Urinary bladder (tissue), 4 donors: ENCODE data around the gene SEPTIN8. TPM values are rescaled to one million over a fixed set of nuclear protein-coding genes. Genes with fewer than 3 reads are reported as not detected.

Experiments
- DNase-seq: peaks from one replicate; pipeline ENCODE4 v3.0.0-alpha.2; 2015; ENCODE audit errors: extremely low spot score
- H3K27ac ChIP-seq: one replicate; pipeline ENCODE4 v1.5.1; 2013; ENCODE audit warnings: low read depth, mild to moderate bottlenecking, moderate library complexity
- H3K36me3 ChIP-seq: one replicate; pipeline ENCODE4 v1.6.1; 2013; ENCODE audit warnings: mild to moderate bottlenecking, moderate library complexity; ENCODE audit not compliant: insufficient read depth
- H3K4me1 ChIP-seq: one replicate; pipeline ENCODE4 v1.6.1; 2013; ENCODE audit warnings: mild to moderate bottlenecking, moderate library complexity; ENCODE audit not compliant: insufficient read depth
- H3K4me3 ChIP-seq: one replicate; pipeline ENCODE4 v1.5.1; 2013; ENCODE audit warnings: low read depth, low read length
- WGBS: extraction: QIAGEN DNeasy Blood & Tissue Kit; methylation state at CpG from one replicate; pipeline ENCODE4 v1.1.7; 2013; 5-methylcytosine and 5-hydroxymethylcytosine counted together
- polyA plus RNA-seq: library from polyadenylated mRNA; stranded (reverse); fragments of 200-250 nt; gene quantifications from one replicate; pipeline ENCODE4 v1.2.3, GENCODE V29; 2013
- total RNA-seq: library from RNA; depleted of rRNA; stranded (reverse); fragments of >200 nt; gene quantifications from one replicate; pipeline ENCODE4 v1.2.3, GENCODE V29; 2014
- donor health status: healthy with polysubstance abuse.
- donor health status: healthy.

The SEPTIN8 gene
- total and polyA plus RNA-seq, 2 donors, result 28.3 to 64.8 TPM

DNA sequence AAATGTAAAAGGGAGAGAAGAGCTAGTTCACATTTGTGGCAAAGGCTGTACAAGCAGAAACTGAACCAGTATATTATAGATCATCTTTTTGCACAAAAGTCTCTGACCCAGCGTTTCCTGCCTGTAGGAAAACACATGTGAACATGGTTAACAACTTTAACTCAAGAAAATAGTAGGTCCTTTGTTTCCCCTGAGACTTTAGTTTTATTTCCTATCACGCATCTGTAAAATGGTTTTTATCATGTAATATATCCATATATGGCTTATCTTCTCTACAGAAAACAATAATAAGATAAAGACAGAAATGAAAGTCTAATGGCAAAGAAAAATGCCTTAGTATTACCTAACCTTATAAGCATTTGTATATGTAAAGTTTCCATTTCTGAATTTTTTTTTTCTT, 42.4 kb downstream of the SEPTIN8 start:
- H3K4me3 ChIP-seq, result no peak overlapping the region
- 77% methylated on average over 2 of the region's 2 CpGs for WGBS
- H3K27ac ChIP-seq, result no peak overlapping the region
- no peaks in the 10 kb centered on the region for H3K4me1 ChIP-seq
- DNase-seq, result no peak
- no peaks in the 10 kb centered on the region for H3K36me3 ChIP-seq

DNA sequence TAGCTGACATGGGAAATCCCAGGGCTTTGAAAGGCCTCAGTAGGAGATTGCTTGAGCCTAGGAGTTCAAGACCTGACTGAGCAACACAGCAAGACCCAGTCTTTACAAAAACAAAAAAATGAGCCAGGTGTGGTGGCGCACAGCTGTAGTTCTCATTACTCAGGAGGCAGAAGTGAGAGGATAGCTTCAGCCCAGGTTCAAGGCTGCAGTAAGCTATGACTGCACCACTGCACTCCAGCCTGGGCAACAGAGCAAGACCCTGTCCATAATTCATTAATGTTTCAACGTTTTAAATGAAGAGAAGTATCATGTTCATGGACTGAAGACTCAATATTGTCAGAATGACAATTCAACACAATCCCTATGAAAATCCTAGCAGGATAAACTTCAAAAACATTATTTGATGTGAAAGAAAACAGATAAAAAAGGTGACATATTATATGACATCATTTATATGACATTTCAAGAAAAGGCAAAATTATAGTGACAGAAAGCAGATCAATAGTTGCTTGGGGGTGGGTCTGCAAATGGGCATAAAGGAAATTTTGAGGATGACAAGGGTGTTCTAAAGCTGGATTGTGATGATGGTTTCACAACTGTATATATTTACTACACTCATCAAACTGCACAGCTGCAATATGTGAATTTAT, 43.4 kb downstream of the SEPTIN8 start:
- Histone ChIP-seq H3K4me3 (no peak overlapping the region), H3K36me3 (no peaks in the 10 kb centered on the region), H3K4me1 (no peaks in the 10 kb centered on the region), H3K27ac (no peak overlapping the region)
- 87% methylated on average over 2 of the region's 2 CpGs for WGBS
- DNase-seq, result no peak

- DNase-seq, result no peak
- Histone ChIP-seq H3K36me3 (no peaks in the 10 kb centered on the region), H3K4me1 (no peaks in the 10 kb centered on the region), H3K4me3 (no peak overlapping the region), H3K27ac (no peak overlapping the region)
- WGBS, result 96% methylated on average over 10 of the region's 10 CpGs
Observed at GRCh38 chr5:132729896-132730295, 47.1 kb downstream of the SEPTIN8 start.

DNA sequence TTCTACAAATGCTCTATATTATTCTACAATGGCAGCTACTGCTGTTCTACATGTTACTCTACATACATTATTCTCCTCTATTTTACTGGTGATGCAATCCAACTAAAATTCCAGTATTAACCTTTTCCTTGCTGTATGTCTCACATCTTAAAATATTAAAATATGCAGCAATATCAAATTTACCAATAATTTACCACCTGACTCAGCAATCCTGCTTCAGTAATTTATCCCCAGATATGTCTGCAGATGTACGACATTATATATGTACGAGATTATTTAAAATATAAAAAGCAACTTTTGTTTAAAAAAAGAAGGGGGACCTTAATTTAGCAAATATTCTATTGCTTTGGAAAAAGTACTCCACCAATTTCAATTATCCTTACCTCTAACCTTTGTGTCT, 51.3 kb downstream of the SEPTIN8 start:
- Histone ChIP-seq H3K27ac (no peak overlapping the region), H3K36me3 (no peaks in the 10 kb centered on the region), H3K4me3 (no peak overlapping the region), H3K4me1 (no peaks in the 10 kb centered on the region)
- 96% methylated on average over 2 of the region's 2 CpGs for WGBS
- DNase-seq, result no peak

GRCh38 chr5:132718544-132719312, 58.3 kb downstream of the SEPTIN8 start:
- WGBS, result 93% methylated on average over 5 of the region's 5 CpGs

DNA sequence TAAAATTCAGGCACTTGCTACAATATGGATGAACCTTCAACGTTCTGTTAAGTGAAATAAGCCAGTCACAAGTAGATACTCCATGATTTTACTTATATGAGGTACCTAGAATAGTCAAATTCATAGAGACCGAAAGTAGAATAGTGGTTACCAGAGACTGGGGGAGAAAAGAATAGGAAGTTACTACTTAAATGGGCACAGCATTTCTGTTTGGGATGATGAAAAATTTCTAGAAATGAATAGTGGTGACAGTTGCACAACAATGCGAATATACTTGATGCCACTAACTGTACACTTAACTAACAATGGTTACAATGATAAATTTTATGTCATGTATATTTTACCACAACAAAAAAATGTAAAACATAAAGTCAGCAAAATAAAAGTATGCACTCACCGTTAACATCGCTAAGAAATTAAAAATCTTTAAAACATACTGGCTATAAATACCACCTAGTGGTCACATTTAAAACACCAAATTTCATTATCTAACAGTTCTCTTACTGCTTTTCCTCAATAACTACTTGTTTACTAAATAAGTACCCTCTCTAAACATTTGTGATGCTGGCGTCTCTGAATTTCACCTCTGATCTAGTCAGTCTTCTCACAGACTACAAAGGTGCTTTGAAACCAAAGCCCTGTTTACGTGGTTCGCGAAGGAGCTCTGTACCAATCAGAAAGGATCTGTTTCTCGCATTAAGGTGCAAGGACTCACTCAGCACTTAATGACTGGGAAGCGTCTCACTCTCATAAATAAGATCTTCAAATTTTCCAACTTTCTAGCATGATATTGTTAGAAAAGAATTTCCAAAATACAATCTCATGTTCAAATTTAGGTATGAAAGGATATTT, 62.4 kb downstream of the SEPTIN8 start:
- no peak overlapping the region for H3K4me3 ChIP-seq
- H3K27ac ChIP-seq, result no peak overlapping the region
- DNase-seq, result no peak
- 61% methylated on average over 11 of the region's 11 CpGs for WGBS
- no peaks in the 10 kb centered on the region for H3K4me1 ChIP-seq
- H3K36me3 ChIP-seq, result no peaks in the 10 kb centered on the region

More at GRCh38 chr5:132718544-132719312, 58.3 kb downstream of the SEPTIN8 start:
- no peak overlapping the region for H3K4me3 ChIP-seq
- no peak overlapping the region for H3K27ac ChIP-seq
- no peaks in the 10 kb centered on the region for H3K36me3 ChIP-seq
- no peak for DNase-seq
- H3K4me1 ChIP-seq, result no peaks in the 10 kb centered on the region

GRCh38 chr5:132708645-132709044, 68.4 kb downstream of the SEPTIN8 start:
- no peak overlapping the region for H3K4me3 ChIP-seq
- H3K27ac ChIP-seq, result no peak overlapping the region
- H3K36me3 ChIP-seq, result no peaks in the 10 kb centered on the region
- DNase-seq, result no peak
- no peaks in the 10 kb centered on the region for H3K4me1 ChIP-seq

GRCh38 chr5:132704875-132705274, 72.2 kb downstream of the SEPTIN8 start:
- no peak overlapping the region for H3K4me3 ChIP-seq
- 96% methylated on average over 1 of the region's 1 CpG for WGBS
- no peak overlapping the region for H3K27ac ChIP-seq
- no peaks in the 10 kb centered on the region for H3K4me1 ChIP-seq
- DNase-seq, result no peak
- peaks cover 1% of the 10 kb centered on the region for H3K36me3 ChIP-seq

Other genes with a start within 250 kb of the SEPTIN8 start
- gene IL5, start 233.7 kb downstream of the SEPTIN8 start, total RNA-seq, result not detected
- not detected for gene IL5, start 233.7 kb downstream of the SEPTIN8 start, polyA plus RNA-seq
- 75.0 TPM for gene RAD50, start 220.3 kb downstream of the SEPTIN8 start, total RNA-seq
- 13.4 TPM for gene RAD50, start 220.3 kb downstream of the SEPTIN8 start, polyA plus RNA-seq
- not detected for gene IL13, start 119.1 kb downstream of the SEPTIN8 start, total RNA-seq
- gene IL13, start 119.1 kb downstream of the SEPTIN8 start, polyA plus RNA-seq, result not detected
- not detected for gene IL4, start 103.2 kb downstream of the SEPTIN8 start, total RNA-seq
- gene IL4, start 103.2 kb downstream of the SEPTIN8 start, polyA plus RNA-seq, result not detected
- gene KIF3A, start 39.7 kb downstream of the SEPTIN8 start, total RNA-seq, result 17.6 TPM
- 3.4 TPM for gene KIF3A, start 39.7 kb downstream of the SEPTIN8 start, polyA plus RNA-seq
- gene CCNI2, start 29.8 kb downstream of the SEPTIN8 start, total RNA-seq, result 1.9 TPM
- gene CCNI2, start 29.8 kb downstream of the SEPTIN8 start, polyA plus RNA-seq, result 1.4 TPM
- 0.48 TPM for gene SOWAHA, start 36.1 kb upstream of the SEPTIN8 start, total RNA-seq
- 0.65 TPM for gene SOWAHA, start 36.1 kb upstream of the SEPTIN8 start, polyA plus RNA-seq
- gene SHROOM1, start 53.4 kb upstream of the SEPTIN8 start, total RNA-seq, result 7.2 TPM
- 48.3 TPM for gene SHROOM1, start 53.4 kb upstream of the SEPTIN8 start, polyA plus RNA-seq
- 0.26 TPM for gene GDF9, start 89.2 kb upstream of the SEPTIN8 start, total RNA-seq
- gene GDF9, start 89.2 kb upstream of the SEPTIN8 start, polyA plus RNA-seq, result 0.65 TPM
- gene UQCRQ, start 89.4 kb upstream of the SEPTIN8 start, total RNA-seq, result 85.7 TPM
- gene UQCRQ, start 89.4 kb upstream of the SEPTIN8 start, polyA plus RNA-seq, result 257 TPM
- gene LEAP2, start 96.4 kb upstream of the SEPTIN8 start, total RNA-seq, result 3.0 TPM
- 5.6 TPM for gene LEAP2, start 96.4 kb upstream of the SEPTIN8 start, polyA plus RNA-seq
- gene AFF4, start 186.4 kb upstream of the SEPTIN8 start, total RNA-seq, result 89.8 TPM
- gene AFF4, start 186.4 kb upstream of the SEPTIN8 start, polyA plus RNA-seq, result 26.9 TPM
- gene ZCCHC10, start 249.3 kb upstream of the SEPTIN8 start, total RNA-seq, result 24.1 TPM
- gene ZCCHC10, start 249.3 kb upstream of the SEPTIN8 start, polyA plus RNA-seq, result 19.8 TPM